Tibial artery (tissue), 4 donors: ENCODE data around the gene IFTAP.

ENCODE experiments used
- DNase-seq, 2 donors: peaks; one replicate each; pipeline ENCODE4 v3.0.0-alpha.2; 2019
- H3K27ac ChIP-seq, 2 donors: fragments of 200-600 bp; sonication (generic) in 1 of 2; 1 replicate in 1 of 2; 2 replicates in 1 of 2; pipeline ENCODE4 v1.5.1; 2018 to 2019; ENCODE audit warnings: mild to moderate bottlenecking in 1 of 2
- H3K27me3 ChIP-seq, 2 donors: fragments of 200-600 bp; sonication (generic) in 1 of 2; one replicate each; pipeline versions ENCODE4 v1.5.1 to v1.6.0; 2016 to 2019
- H3K36me3 ChIP-seq, 3 donors: fragments of 200-600 bp; sonication (generic) in 2 of 3; one replicate each; pipeline ENCODE4 v1.5.1; 2016 to 2019; ENCODE audit warnings: mild to moderate bottlenecking in 2 of 3
- H3K4me1 ChIP-seq, 4 donors: fragments of 200-600 bp; sonication (generic) in 2 of 4; 1 replicate in 3 of 4; 2 replicates in 1 of 4; pipeline ENCODE4 v1.5.1; 2016 to 2019
- H3K4me3 ChIP-seq, 2 donors: fragments of 200-600 bp; sonication (generic) in 1 of 2; 1 replicate in 1 of 2; 2 replicates in 1 of 2; pipeline ENCODE4 v1.5.1; 2018 to 2019; ENCODE audit warnings: mild to moderate bottlenecking in 2 of 2
- H3K9me3 ChIP-seq, 3 donors: fragments of 200-600 bp; sonication (generic) in 1 of 3; one replicate each; pipeline ENCODE4 v1.5.1; 2016 to 2019
- CTCF ChIP-seq, 2 experiments: fragments of 200-600 bp in 1 of 2; fragments of 450-650 bp in 1 of 2; IDR thresholded peaks; one replicate each; pipeline ENCODE4 v1.5.1; 2017 to 2019; ENCODE audit warnings: antibody characterized with exemption in 2 of 2, mild to moderate bottlenecking in 1 of 2, moderate library complexity in 1 of 2
- intact Hi-C: fragments of 100-400 bp; cut with DNase I; formaldehyde crosslinking; loops from one replicate; pipeline ENCODE4 v1.15.0; 2023; ENCODE audit warnings: low total_unique reads

Gene IFTAP

GRCh38 chr11:36586543-36586942, 7.8 kb upstream of the IFTAP start:
- Histone ChIP-seq H3K4me3 (no peak overlapping the region), H3K9me3 (peaks cover 0 to 2% (median 0%) of the 10 kb centered on the region in 3 donors), H3K27me3 (no peaks in the 10 kb centered on the region), H3K4me1 (no peaks in the 10 kb centered on the region), H3K27ac (no peak overlapping the region), H3K36me3 (no peaks in the 10 kb centered on the region)
- TF ChIP-seq CTCF (IDR thresholded peaks at IDR 0.05) = no peak
- intact Hi-C loops = no loop called here
- no peak for DNase-seq

- Histone ChIP-seq H3K4me1 (no peaks in the 10 kb centered on the region), H3K27me3 (no peaks in the 10 kb centered on the region), H3K4me3 (no peak overlapping the region), H3K36me3 (no peaks in the 10 kb centered on the region), H3K27ac (no peak overlapping the region), H3K9me3 (no peaks in the 10 kb centered on the region)
- no peak for TF ChIP-seq CTCF (IDR thresholded peaks at IDR 0.05)
- DNase-seq = no peak
- intact Hi-C loops = no loop called here
Observed at GRCh38 chr11:36588099-36588498, 6.2 kb upstream of the IFTAP start.

- no peak for DNase-seq
- no peak overlapping the region for H3K27ac ChIP-seq
Observed at GRCh38 chr11:36590513-36590912, 3.8 kb upstream of the IFTAP start.

GRCh38 chr11:36591433-36591832, 2.9 kb upstream of the IFTAP start:
- no peaks in the 10 kb centered on the region for H3K27me3 ChIP-seq
- intact Hi-C loops = loop anchor here (10.0 kb wide), 1 partner anchor 297 kb away; the partner anchor contains the start of gene PRR5L
- DNase-seq = no peak
- H3K4me3 ChIP-seq = no peak overlapping the region
- peaks cover 0 to 12% (median 4%) of the 10 kb centered on the region in 4 donors for H3K4me1 ChIP-seq
- H3K9me3 ChIP-seq = no peaks in the 10 kb centered on the region
- H3K36me3 ChIP-seq = no peaks in the 10 kb centered on the region
- no peak overlapping the region for H3K27ac ChIP-seq
- TF ChIP-seq CTCF (IDR thresholded peaks at IDR 0.05) = no peak

More at GRCh38 chr11:36590513-36590912, 3.8 kb upstream of the IFTAP start:
- TF ChIP-seq CTCF (IDR thresholded peaks at IDR 0.05) = no peak
- Histone ChIP-seq H3K9me3 (no peaks in the 10 kb centered on the region), H3K27me3 (no peaks in the 10 kb centered on the region), H3K36me3 (no peaks in the 10 kb centered on the region), H3K4me3 (no peak overlapping the region), H3K4me1 (peaks cover 0 to 10% (median 3%) of the 10 kb centered on the region in 4 donors)
- intact Hi-C loops = loop anchor here (10.0 kb wide), 1 partner anchor 296 kb away; the partner anchor contains the start of gene PRR5L

GRCh38 chr11:36596880-36597279, 2.6 kb downstream of the IFTAP start:
- no peaks in the 10 kb centered on the region for H3K9me3 ChIP-seq
- no peak overlapping the region for H3K27ac ChIP-seq
- DNase-seq = no peak
- peaks cover 0 to 12% (median 4%) of the 10 kb centered on the region in 4 donors for H3K4me1 ChIP-seq
- H3K4me3 ChIP-seq = no peak overlapping the region
- H3K27me3 ChIP-seq = no peaks in the 10 kb centered on the region
- intact Hi-C loops = loop anchor here (10.0 kb wide), 1 partner anchor 302 kb away; the partner anchor contains the start of gene PRR5L
- no peaks in the 10 kb centered on the region for H3K36me3 ChIP-seq
- TF ChIP-seq CTCF (IDR thresholded peaks at IDR 0.05) = no peak

GRCh38 chr11:36598051-36598450, 3.7 kb downstream of the IFTAP start, which contains the start of gene RAG2:
Gene RAG2, minus strand, starts transcription at chr11:36598236. Its CDS starts 4,068 bp downstream, at chr11:36594168.
- intact Hi-C loops = loop anchor here (10.0 kb wide), 1 partner anchor 303 kb away; the partner anchor contains the start of gene PRR5L
- H3K4me1 ChIP-seq = peaks cover 0 to 12% (median 4%) of the 10 kb centered on the region in 4 donors

More at GRCh38 chr11:36598051-36598450, 3.7 kb downstream of the IFTAP start, which contains the start of gene RAG2:
- DNase-seq = no peak
- Histone ChIP-seq H3K27me3 (no peaks in the 10 kb centered on the region), H3K27ac (no peak within 1 kb of the TSS), H3K9me3 (no peaks in the 10 kb centered on the region), H3K36me3 (no peaks in the 10 kb centered on the region), H3K4me3 (no peak within 1 kb of the TSS)
- TF ChIP-seq CTCF (IDR thresholded peaks at IDR 0.05) = no peak
